Activated CD8-positive, alpha-beta memory T cell treated with anti-CD3 and anti-CD28 coated beads, Interleukin-2, amount 50 U/mL, for 1 hour (primary cell): Measurements from ENCODE around the gene FAM83D.

Experiments
- DNase-seq: peaks from one replicate; pipeline ENCODE4 v3.0.0-alpha.2; 2020; ENCODE audit errors: extremely low read depth

Gene FAM83D

GRCh38 chr20:38895098-38895949 lies 30.9 kb upstream of the FAM83D start:
- no peak for DNase-seq

- DNase-seq: no peak
Measured at GRCh38 chr20:38896009-38896594, 30.1 kb upstream of the FAM83D start.

GRCh38 chr20:38897267-38897666 lies 28.9 kb upstream of the FAM83D start:
- DNase-seq: no peak

GRCh38 chr20:38900606-38901005 lies 25.6 kb upstream of the FAM83D start:
- no peak for DNase-seq

- DNase-seq: no peak
Measured at GRCh38 chr20:38902601-38903000, 23.6 kb upstream of the FAM83D start.

DNA sequence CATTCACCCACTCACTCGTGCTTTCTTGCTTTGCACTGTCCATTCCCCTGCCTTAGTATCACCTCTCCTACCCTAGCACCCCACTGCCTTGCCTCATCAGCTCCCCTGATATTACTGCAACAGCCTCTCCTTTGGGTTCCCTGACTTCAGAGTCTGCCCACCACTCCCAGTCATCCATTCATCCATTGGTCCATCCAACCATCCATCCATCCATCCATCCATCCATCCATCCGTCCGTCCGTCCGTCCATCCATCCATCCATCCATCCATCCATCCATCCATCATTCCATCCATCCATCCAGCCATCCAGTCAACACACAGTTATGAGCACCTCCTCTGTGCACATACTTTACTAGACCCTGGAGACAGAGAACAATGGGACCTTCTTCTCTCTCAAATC lies 22.9 kb upstream of the FAM83D start:
- no peak for DNase-seq

- DNase-seq: no peak
Measured at GRCh38 chr20:38905375-38905774, 20.8 kb upstream of the FAM83D start.

DNA sequence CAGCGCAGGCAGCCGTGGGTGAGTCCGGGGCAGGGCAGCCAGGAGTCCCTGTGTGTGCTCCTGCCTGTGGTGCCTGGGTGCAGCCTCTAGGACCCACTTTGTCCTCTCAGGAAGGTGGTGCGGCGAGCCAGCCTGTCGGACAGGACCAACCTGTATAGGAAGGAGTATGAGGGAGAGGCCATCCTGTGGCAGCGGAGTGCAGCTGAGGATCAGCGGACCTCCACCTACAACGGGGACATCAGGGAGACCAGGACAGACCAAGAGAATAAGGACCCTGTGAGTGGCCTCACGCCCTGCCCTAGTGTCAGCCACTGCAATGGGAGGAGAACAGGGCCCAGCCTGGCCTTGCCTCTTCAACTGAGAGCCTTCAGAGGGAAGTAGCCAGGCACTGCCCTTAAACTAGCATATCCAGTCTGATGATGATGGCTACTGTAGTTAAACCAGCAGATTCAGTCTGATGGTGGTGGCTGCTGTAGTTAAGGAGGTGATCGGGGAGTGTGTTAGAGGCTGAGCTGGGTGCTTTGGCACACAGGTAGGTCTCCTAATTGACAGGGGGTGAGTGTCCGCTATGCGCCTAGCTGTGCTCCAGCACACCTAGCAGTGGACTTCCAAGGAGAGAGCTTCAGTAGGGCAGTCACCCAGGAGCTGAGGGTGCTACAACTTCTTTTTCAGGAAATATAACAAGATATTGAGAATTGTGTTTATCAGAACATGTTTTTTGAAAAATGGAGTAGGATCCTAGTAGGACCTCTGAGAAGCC lies 18.1 kb upstream of the FAM83D start:
- no peak for DNase-seq

DNA sequence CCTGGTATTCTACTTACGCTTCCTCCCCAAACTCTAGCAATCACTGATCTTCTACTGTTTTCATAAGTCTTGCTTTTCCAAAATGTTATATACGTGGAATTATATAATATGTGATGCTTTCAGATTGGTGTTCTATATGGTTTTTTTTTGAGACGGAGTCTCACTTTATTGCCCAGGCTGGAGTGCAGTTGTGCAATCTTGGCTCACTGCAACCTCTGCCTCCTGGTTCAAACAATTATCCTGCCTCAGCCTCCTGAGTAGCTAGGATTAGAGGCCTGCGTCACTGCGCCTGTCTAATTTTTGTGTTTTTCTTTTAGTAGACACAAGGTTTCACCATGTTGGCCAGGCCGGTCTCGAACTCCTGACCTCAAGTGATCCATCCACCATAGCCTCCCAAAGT lies 10.9 kb upstream of the FAM83D start:
- DNase-seq: no peak

- DNase-seq: no peak
Measured at GRCh38 chr20:38917657-38918056, 8.6 kb upstream of the FAM83D start.

DNA sequence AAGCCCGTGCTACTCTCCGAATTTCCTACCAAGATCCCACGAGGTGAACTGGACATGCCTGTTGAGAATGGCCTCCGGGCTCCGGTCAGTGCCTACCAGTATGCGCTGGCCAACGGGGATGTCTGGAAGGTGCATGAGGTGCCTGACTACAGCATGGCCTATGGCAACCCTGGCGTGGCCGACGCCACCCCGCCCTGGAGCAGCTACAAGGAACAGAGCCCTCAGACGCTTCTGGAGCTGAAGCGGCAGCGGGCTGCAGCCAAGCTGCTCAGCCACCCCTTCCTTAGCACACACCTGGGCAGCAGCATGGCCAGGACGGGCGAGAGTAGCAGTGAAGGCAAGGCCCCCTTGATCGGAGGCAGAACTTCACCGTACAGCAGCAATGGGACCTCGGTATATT lies 8.0 kb upstream of the FAM83D start:
- DNase-seq: no peak

- DNase-seq: no peak
Measured at GRCh38 chr20:38919683-38920082, 6.5 kb upstream of the FAM83D start.

- DNase-seq: no peak
Measured at GRCh38 chr20:38920411-38920810, 5.8 kb upstream of the FAM83D start.

- no peak for DNase-seq
Measured at GRCh38 chr20:38920851-38921250, 5.4 kb upstream of the FAM83D start.

GRCh38 chr20:38924718-38925117 lies 1.5 kb upstream of the FAM83D start:
- DNase-seq: no peak

- no peak for DNase-seq
Measured at GRCh38 chr20:38926934-38927616, 858 bp downstream of the FAM83D start.

GRCh38 chr20:38927902-38928578 lies 1.8 kb downstream of the FAM83D start:
- no peak for DNase-seq

DNA sequence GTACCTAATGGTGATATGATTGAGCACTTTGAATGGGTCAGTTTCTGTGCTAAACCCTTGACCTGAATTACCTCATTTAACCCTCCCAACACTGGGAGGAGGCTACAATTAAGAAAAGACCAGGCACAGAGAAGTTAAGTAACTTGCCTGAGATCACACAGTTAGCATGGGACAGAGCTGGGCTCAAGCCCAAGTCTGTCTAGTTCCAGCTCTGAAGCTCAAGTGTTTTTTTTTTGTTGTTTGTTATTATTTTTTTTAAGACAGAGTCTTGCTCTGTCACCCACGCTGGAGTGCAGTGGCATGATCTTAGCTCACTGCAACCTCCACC lies 4.0 kb downstream of the FAM83D start:
- no peak for DNase-seq

DNA sequence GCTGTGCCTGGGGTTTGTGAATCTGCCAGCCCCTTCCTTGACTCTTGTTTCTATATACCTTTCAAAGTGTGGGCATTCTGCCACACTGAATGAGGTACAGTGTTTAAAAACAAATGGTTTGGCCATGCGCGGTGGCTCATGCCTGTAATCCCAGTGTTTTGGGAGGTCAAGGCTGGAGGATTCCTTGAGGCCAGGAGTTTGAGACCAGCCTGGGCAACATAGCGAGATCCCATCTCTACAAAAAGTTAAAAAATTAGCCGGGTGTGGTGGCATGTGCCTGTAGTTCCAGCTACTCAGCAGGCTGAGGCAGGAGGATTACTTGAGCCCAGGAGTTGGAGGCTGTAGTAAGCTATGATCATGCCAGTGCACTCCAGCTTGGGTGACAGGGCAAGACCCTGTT lies 5.8 kb downstream of the FAM83D start:
- no peak for DNase-seq

- no peak for DNase-seq
Measured at GRCh38 chr20:38932457-38933120, 6.4 kb downstream of the FAM83D start.

GRCh38 chr20:38934530-38934929 lies 8.3 kb downstream of the FAM83D start:
- DNase-seq: no peak
